SJSA1 (cell line): Measurements from ENCODE around the gene CST7. TPM values are rescaled to one million over a fixed set of nuclear protein-coding genes. Genes with fewer than 3 reads are reported as not detected.
"Not testable (repeated sequence)": the region's sequence is repeated elsewhere in the genome, so short reads cannot be mapped to it uniquely, and the experiment has no call there.

Experiments used
- DNase-seq, 2 experiments: peaks; one replicate each; pipeline ENCODE4 v3.0.0-alpha.2; 2015 to 2020; ENCODE audit warnings: low spot score in 2 of 2, low read depth in 1 of 2
- H3K27ac ChIP-seq: fragments of 250-450 bp; sonication (Bioruptor Pico); 2 replicates; pipeline ENCODE4 v1.5.1; 2020; ENCODE audit warnings: mild to moderate bottlenecking, moderate library complexity
- H3K27me3 ChIP-seq: fragments of 250-450 bp; sonication (Bioruptor Pico); replicated peaks from 2 replicates; pipeline ENCODE4 v1.5.1; 2020; ENCODE audit warnings: mild to moderate bottlenecking, moderate library complexity
- H3K36me3 ChIP-seq: fragments of 250-450 bp; sonication (Bioruptor Pico); 2 replicates; pipeline ENCODE4 v1.5.1; 2020; ENCODE audit warnings: mild to moderate bottlenecking
- H3K4me1 ChIP-seq: fragments of 250-450 bp; sonication (Bioruptor Pico); replicated peaks from 2 replicates; pipeline ENCODE4 v1.6.1; 2021; ENCODE audit warnings: mild to moderate bottlenecking
- H3K4me3 ChIP-seq: fragments of 250-450 bp; sonication (Bioruptor Pico); 2 replicates; pipeline ENCODE4 v1.5.1; 2020; ENCODE audit warnings: mild to moderate bottlenecking
- H3K9me3 ChIP-seq: fragments of 250-450 bp; sonication (Bioruptor Pico); replicated peaks from 2 replicates; pipeline ENCODE4 v1.5.1; 2020; ENCODE audit warnings: mild to moderate bottlenecking
- total RNA-seq: library from RNA; depleted of rRNA; stranded (reverse); fragments of >200 nt; shearing (Covaris generic); gene quantifications from 2 replicates; pipeline ENCODE4 v1.2.3, GENCODE V29; 2014

CST7 gene
- total RNA-seq, 1 experiment from 2014 or later, result not detected

- Histone ChIP-seq H3K27me3 (no peaks in the 10 kb centered on the region), H3K9me3 (no peaks in the 10 kb centered on the region), H3K4me1 (no peaks in the 10 kb centered on the region), H3K27ac (no peak overlapping the region), H3K4me3 (no peak overlapping the region), H3K36me3 (no peaks in the 10 kb centered on the region)
- no peak for DNase-seq
Measured at GRCh38 chr20:24934716-24935115, 14.4 kb upstream of the CST7 start.

- Histone ChIP-seq H3K36me3 (no peaks in the 10 kb centered on the region), H3K4me3 (no peak overlapping the region), H3K4me1 (no peaks in the 10 kb centered on the region), H3K9me3 (no peaks in the 10 kb centered on the region), H3K27me3 (no peaks in the 10 kb centered on the region), H3K27ac (no peak overlapping the region)
- peak in 1 of 2 experiments; percentile 30 for DNase-seq
Measured at GRCh38 chr20:24935140-24935539, 13.9 kb upstream of the CST7 start.

GRCh38 chr20:24935766-24936525 lies 13.1 kb upstream of the CST7 start:
- DNase-seq, result peak in 1 of 2 experiments; percentile 22
- Histone ChIP-seq H3K27me3 (no peaks in the 10 kb centered on the region), H3K9me3 (no peaks in the 10 kb centered on the region), H3K4me3 (no peak overlapping the region), H3K36me3 (no peaks in the 10 kb centered on the region), H3K4me1 (no peaks in the 10 kb centered on the region), H3K27ac (no peak overlapping the region)

- Histone ChIP-seq H3K27ac (no peak overlapping the region), H3K4me3 (no peak overlapping the region), H3K36me3 (no peaks in the 10 kb centered on the region), H3K27me3 (no peaks in the 10 kb centered on the region), H3K9me3 (no peaks in the 10 kb centered on the region), H3K4me1 (no peaks in the 10 kb centered on the region)
- peak in 1 of 2 experiments; percentile 28 for DNase-seq
Measured at GRCh38 chr20:24936526-24937407, 12.3 kb upstream of the CST7 start.

- no peak overlapping the region for H3K4me3 ChIP-seq
- no peak overlapping the region for H3K27ac ChIP-seq
- no peaks in the 10 kb centered on the region for H3K36me3 ChIP-seq
- H3K9me3 ChIP-seq, result 0 out of 2 replicates have a peak, but pooled peaks cover 3% of the 10 kb centered on the region
- H3K4me1 ChIP-seq, result no peaks in the 10 kb centered on the region
- DNase-seq, result peak in 1 of 2 experiments; percentile 25
- H3K27me3 ChIP-seq, result no peaks in the 10 kb centered on the region
Measured at GRCh38 chr20:24937579-24937978, 11.5 kb upstream of the CST7 start.

GRCh38 chr20:24938498-24938897 lies 10.6 kb upstream of the CST7 start:
- H3K36me3 ChIP-seq, result no peaks in the 10 kb centered on the region

GRCh38 chr20:24939036-24939435 lies 10.0 kb upstream of the CST7 start:
- Histone ChIP-seq H3K27ac (no peak overlapping the region), H3K4me3 (no peak overlapping the region), H3K36me3 (no peaks in the 10 kb centered on the region), H3K4me1 (no peaks in the 10 kb centered on the region), H3K9me3 (0 out of 2 replicates have a peak, but pooled peaks cover 3% of the 10 kb centered on the region), H3K27me3 (no peaks in the 10 kb centered on the region)
- DNase-seq, result no peak

More at GRCh38 chr20:24938498-24938897, 10.6 kb upstream of the CST7 start:
- H3K9me3 ChIP-seq, result 0 out of 2 replicates have a peak, but pooled peaks cover 3% of the 10 kb centered on the region
- H3K27ac ChIP-seq, result no peak overlapping the region
- H3K27me3 ChIP-seq, result no peaks in the 10 kb centered on the region
- DNase-seq, result no peak
- H3K4me1 ChIP-seq, result no peaks in the 10 kb centered on the region
- no peak overlapping the region for H3K4me3 ChIP-seq

- DNase-seq, result peak in 1 of 2 experiments; percentile 16
- Histone ChIP-seq H3K27ac (no peak overlapping the region), H3K27me3 (no peaks in the 10 kb centered on the region), H3K4me1 (no peaks in the 10 kb centered on the region), H3K9me3 (0 out of 2 replicates have a peak, but pooled peaks cover 3% of the 10 kb centered on the region), H3K36me3 (no peaks in the 10 kb centered on the region), H3K4me3 (no peak overlapping the region)
Measured at GRCh38 chr20:24942679-24943078, 6.4 kb upstream of the CST7 start.

- no peaks in the 10 kb centered on the region for H3K27me3 ChIP-seq
Measured at GRCh38 chr20:24943196-24943595, 5.9 kb upstream of the CST7 start.

GRCh38 chr20:24943731-24944130 lies 5.3 kb upstream of the CST7 start:
- DNase-seq, result peak in 1 of 2 experiments; percentile 16
- H3K36me3 ChIP-seq, result no peaks in the 10 kb centered on the region
- 0 out of 2 replicates have a peak, but pooled peaks cover 3% of the 10 kb centered on the region for H3K9me3 ChIP-seq
- no peaks in the 10 kb centered on the region for H3K4me1 ChIP-seq
- no peak overlapping the region for H3K4me3 ChIP-seq
- H3K27me3 ChIP-seq, result no peaks in the 10 kb centered on the region
- no peak overlapping the region for H3K27ac ChIP-seq

More at GRCh38 chr20:24943196-24943595, 5.9 kb upstream of the CST7 start:
- H3K36me3 ChIP-seq, result no peaks in the 10 kb centered on the region
- H3K4me1 ChIP-seq, result no peaks in the 10 kb centered on the region
- peak in 1 of 2 experiments; percentile 20 for DNase-seq
- 0 out of 2 replicates have a peak, but pooled peaks cover 3% of the 10 kb centered on the region for H3K9me3 ChIP-seq
- no peak overlapping the region for H3K27ac ChIP-seq
- no peak overlapping the region for H3K4me3 ChIP-seq

- H3K4me1 ChIP-seq, H3K27me3 ChIP-seq, DNase-seq, H3K4me3 ChIP-seq, H3K27ac ChIP-seq, H3K36me3 ChIP-seq, H3K9me3 ChIP-seq: not testable (repeated sequence)
Measured at GRCh38 chr20:24946376-24946775, 2.7 kb upstream of the CST7 start.

- not testable (repeated sequence) for H3K4me3 ChIP-seq, H3K36me3 ChIP-seq, H3K4me1 ChIP-seq, H3K27me3 ChIP-seq, DNase-seq, H3K27ac ChIP-seq, H3K9me3 ChIP-seq
Measured at GRCh38 chr20:24948396-24948938, 602 bp upstream of the CST7 start.

GRCh38 chr20:24949756-24950127 lies 673 bp downstream of the CST7 start:
- Histone ChIP-seq H3K9me3 (no peaks in the 10 kb centered on the region), H3K27me3 (no peaks in the 10 kb centered on the region; the same call in 1 of the 2 replicates), H3K36me3 (no peaks in the 10 kb centered on the region), H3K4me3 (no peak overlapping the region), H3K4me1 (no peaks in the 10 kb centered on the region), H3K27ac (no peak overlapping the region)
- DNase-seq, result peak in 1 of 2 experiments; percentile 35
